ENCODE results near the gene DTNA.

DNA sequence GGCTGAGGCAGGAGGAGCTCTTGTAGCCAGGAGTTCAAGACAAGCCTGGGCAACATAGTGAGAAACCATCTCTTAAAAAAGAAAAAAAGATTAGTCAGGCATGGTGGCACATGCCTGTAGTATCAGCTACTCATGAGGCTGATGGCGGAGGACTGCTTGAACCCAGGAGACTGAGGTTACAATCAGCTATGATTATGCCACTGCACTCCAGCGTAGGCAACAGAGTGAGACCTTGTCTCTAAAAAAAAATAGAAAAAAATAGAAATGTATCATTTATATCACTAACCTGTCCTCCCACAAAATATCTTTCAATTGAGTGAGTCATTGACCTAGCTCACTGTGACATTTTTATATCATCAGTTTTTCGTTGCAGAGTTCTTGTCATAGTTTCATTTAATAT, 152.5 kb downstream of the DTNA start:
- TF ChIP-seq, protein P1, sequence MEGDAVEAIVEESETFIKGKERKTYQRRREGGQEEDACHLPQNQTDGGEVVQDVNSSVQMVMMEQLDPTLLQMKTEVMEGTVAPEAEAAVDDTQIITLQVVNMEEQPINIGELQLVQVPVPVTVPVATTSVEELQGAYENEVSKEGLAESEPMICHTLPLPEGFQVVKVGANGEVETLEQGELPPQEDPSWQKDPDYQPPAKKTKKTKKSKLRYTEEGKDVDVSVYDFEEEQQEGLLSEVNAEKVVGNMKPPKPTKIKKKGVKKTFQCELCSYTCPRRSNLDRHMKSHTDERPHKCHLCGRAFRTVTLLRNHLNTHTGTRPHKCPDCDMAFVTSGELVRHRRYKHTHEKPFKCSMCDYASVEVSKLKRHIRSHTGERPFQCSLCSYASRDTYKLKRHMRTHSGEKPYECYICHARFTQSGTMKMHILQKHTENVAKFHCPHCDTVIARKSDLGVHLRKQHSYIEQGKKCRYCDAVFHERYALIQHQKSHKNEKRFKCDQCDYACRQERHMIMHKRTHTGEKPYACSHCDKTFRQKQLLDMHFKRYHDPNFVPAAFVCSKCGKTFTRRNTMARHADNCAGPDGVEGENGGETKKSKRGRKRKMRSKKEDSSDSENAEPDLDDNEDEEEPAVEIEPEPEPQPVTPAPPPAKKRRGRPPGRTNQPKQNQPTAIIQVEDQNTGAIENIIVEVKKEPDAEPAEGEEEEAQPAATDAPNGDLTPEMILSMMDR (IDR thresholded peaks at IDR 0.05), result no peak
- no peak for TF ChIP-seq POLR2A (IDR thresholded peaks at IDR 0.05)

Measured in adrenal gland (tissue), 5 donors.